HEK293T (cell line): ENCODE data around the gene IMMT.

ENCODE experiments used
- BHLHE40 ChIP-seq: fragments of 450-650 bp; IDR thresholded peaks from 2 replicates; pipeline ENCODE4 v1.6.1; 2016; ENCODE audit warnings: mild to moderate bottlenecking, moderate library complexity, borderline replicate concordance
- LEF1 ChIP-seq: fragments of 450-650 bp; IDR thresholded peaks from 2 replicates; pipeline ENCODE4 v1.6.1; 2017; ENCODE audit warnings: mild to moderate bottlenecking, borderline replicate concordance
- SUZ12 ChIP-seq: fragments of 450-650 bp; IDR thresholded peaks from 2 replicates; pipeline ENCODE4 v1.6.1; 2016; ENCODE audit warnings: mild to moderate bottlenecking
- TARDBP ChIP-seq: fragments of 450-650 bp; IDR thresholded peaks from 2 replicates; pipeline ENCODE4 v1.6.1; 2016
- TF ChIP-seq, protein P1 (sequence below): fragments of 450-650 bp; IDR thresholded peaks from 2 replicates; pipeline ENCODE4 v1.6.1; 2016

- TF ChIP-seq TARDBP (no peak), BHLHE40 (no peak), SUZ12 (no peak), LEF1 (no peak)
- TF ChIP-seq, protein P1, sequence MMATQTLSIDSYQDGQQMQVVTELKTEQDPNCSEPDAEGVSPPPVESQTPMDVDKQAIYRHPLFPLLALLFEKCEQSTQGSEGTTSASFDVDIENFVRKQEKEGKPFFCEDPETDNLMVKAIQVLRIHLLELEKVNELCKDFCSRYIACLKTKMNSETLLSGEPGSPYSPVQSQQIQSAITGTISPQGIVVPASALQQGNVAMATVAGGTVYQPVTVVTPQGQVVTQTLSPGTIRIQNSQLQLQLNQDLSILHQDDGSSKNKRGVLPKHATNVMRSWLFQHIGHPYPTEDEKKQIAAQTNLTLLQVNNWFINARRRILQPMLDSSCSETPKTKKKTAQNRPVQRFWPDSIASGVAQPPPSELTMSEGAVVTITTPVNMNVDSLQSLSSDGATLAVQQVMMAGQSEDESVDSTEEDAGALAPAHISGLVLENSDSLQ, result no peak
These were observed 97.3 kb downstream of the IMMT start for GRCh38 chr2:86097913-86098312.
